Coronary artery (tissue), 2 donors: ENCODE measurements around the gene SYNGR2.

Experiments
- DNase-seq: peaks from one replicate; pipeline ENCODE4 v3.0.0-alpha.2; 2017; ENCODE audit warnings: low spot score
- H3K27ac ChIP-seq, 2 donors: fragments of 200-600 bp; sonication (generic); one replicate each; pipeline ENCODE4 v1.5.1; 2016 to 2019
- H3K4me3 ChIP-seq: fragments of 200-600 bp; sonication (generic); 2 replicates; pipeline ENCODE4 v1.5.1; 2016; ENCODE audit warnings: mild to moderate bottlenecking, moderate library complexity
- TF ChIP-seq, protein P1 (sequence below): fragments of 200-600 bp; sonication (generic); IDR thresholded peaks from one replicate; pipeline ENCODE4 v1.5.1; 2019; ENCODE audit warnings: antibody characterized with exemption

SYNGR2 gene

DNA sequence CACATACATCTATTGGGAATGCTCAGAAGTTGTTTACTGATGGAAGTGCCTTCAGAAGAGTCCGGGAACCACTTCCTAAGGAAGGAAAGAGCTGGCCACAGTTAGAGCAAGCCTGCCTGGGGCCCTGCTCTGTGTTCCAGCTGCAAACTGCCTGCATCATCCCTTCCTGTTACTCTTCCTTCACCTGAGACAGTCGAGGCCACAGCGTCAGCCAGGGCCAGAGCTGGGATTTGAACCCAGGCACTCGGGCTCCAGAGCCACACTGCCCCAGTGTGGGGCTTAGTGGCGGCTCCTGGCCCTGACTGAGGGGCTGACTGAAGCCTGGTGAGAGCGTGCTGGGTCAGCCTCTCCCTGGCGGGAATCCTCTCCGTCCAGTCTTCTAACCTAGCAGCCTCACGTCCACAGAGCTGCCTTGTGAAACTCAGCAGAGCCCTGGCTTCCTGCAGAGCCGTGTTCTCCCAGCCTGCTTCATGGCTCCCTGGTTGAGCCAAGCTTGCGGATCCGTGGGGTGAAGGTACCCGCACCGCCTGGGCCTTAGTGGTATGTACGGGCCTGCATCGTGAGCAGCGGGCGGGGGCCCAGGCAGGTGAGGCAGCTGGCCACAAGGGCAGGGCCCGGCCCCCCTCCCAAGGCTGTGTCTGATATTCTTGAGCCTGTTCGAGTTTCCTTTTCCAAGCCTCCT is 26.8 kb upstream of the SYNGR2 start:
- Histone ChIP-seq H3K4me3 (no peak overlapping the region), H3K27ac (no peak overlapping the region)
- DNase-seq, result peak; percentile 69
- TF ChIP-seq, protein P1, sequence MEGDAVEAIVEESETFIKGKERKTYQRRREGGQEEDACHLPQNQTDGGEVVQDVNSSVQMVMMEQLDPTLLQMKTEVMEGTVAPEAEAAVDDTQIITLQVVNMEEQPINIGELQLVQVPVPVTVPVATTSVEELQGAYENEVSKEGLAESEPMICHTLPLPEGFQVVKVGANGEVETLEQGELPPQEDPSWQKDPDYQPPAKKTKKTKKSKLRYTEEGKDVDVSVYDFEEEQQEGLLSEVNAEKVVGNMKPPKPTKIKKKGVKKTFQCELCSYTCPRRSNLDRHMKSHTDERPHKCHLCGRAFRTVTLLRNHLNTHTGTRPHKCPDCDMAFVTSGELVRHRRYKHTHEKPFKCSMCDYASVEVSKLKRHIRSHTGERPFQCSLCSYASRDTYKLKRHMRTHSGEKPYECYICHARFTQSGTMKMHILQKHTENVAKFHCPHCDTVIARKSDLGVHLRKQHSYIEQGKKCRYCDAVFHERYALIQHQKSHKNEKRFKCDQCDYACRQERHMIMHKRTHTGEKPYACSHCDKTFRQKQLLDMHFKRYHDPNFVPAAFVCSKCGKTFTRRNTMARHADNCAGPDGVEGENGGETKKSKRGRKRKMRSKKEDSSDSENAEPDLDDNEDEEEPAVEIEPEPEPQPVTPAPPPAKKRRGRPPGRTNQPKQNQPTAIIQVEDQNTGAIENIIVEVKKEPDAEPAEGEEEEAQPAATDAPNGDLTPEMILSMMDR, result no peak

DNA sequence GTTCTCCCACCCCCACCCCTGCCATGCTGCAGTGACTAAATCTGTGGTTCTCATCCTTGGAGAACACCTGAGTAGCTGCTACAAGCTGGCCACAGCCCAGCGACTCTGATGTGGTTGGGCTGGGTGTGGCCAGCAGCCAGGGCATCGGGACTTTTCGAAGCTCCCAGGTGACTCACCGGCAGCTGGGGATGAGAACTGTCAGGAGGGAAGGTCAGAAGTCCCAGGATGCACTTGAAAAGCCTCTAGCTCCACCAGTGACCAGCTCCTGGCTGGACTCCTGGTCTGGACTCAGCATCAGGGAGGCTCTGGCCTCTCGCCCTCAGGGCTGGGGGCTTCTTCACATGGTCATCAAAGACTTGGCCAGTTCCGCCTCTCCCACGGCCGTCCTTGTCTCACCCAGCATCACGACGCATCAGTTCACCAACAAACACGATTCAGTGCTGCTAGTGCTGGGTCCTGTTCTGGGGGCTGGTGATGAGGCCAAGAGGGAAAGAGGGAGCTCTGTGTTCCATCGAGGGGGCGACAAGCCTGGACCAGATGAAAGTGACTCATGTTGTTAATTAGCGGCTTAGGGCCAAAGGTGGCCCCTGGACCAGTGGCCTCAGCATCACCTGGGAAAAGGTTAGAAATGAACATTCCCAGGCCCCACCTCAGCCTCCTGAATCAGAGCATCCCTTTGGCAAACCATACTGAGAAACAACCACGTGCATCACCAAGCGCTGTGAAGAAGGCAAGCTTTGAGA is 26.1 kb upstream of the SYNGR2 start:
- no peak overlapping the region for H3K27ac ChIP-seq
- TF ChIP-seq, protein P1, result no peak
- peak; percentile 62 for DNase-seq
- no peak overlapping the region for H3K4me3 ChIP-seq

DNA sequence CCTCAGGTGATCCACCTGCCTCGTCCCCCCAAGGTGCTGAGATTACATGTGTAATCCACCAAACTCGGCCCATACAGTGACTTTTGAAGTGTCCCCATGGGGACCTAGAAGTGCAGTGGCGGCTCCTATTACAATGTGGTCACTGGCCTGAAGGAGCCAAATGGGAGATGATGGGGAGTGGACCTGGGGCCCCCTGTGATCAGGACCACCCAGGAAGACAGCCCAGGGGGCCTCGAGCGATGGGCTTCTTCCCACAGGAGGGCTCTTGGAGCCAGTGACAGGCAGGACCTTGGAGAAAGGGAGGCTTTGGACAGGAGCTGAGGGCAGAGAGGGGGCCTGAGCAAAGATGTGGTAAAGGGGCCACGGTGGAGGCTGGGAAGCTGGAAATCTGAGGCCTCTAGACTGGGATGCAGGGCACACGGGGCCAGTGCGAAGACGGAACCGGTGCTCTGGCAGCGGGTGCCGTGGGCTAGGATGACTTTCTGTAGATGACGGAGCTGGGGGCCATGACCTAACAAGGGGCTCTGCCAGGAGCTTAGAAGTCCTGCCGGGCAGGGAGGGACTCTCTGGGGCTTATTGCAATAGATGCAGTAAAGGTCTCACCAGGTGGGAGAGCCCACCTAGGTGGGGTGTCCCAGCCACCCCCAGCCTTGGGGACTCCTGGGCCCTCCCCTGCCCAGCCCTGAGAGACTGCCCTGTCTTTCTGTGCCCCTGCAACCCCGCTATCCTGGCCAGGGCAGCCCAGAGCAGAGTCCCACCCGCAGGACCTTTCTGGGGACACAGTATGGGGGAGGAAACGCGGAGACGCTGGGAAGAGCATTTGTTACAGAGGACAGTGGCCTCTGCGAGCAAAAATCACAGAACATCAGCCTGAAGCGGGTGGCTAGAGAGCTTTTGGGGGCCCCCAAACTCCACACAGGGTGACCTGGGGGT is 24.9 kb upstream of the SYNGR2 start:
- Histone ChIP-seq H3K4me3 (no peak overlapping the region), H3K27ac (peak overlapping the region in 1 of 2 donors; percentile 83)
- DNase-seq, result no peak
- TF ChIP-seq, protein P1, result no peak

DNA sequence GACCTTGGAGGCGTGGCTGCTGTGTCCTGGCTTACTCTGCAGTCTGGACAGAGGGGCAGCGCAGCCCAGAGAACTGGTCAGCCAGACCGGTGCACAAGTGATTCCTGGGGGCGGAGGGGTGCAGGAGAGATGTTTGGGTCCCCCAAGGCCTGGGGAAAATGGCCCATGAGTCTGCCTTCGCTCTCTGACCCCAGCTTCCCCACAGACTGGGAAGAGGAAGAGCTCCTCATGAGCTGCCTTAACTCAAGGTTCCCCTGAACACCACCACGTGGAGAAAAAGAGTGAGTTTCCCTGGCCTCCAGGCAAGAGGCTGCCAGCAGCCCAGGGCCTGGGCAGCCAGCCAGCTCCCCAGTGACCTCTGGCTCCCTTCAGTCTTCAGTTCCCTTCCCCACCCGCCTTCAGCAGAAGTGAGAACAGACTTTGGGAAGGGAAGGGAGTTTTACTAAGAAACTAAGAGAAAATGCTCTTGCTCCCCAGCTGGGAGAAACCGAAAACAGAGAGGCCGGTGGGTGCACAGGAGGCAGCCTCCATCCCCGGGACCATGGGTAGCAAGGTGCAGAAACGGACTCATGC is 24.1 kb upstream of the SYNGR2 start:
- DNase-seq, result peak; percentile 81
- Histone ChIP-seq H3K4me3 (peak overlapping the region; percentile 38), H3K27ac (peak overlapping the region in 1 of 2 donors; percentile 83)
- TF ChIP-seq, protein P1, result no peak

DNA sequence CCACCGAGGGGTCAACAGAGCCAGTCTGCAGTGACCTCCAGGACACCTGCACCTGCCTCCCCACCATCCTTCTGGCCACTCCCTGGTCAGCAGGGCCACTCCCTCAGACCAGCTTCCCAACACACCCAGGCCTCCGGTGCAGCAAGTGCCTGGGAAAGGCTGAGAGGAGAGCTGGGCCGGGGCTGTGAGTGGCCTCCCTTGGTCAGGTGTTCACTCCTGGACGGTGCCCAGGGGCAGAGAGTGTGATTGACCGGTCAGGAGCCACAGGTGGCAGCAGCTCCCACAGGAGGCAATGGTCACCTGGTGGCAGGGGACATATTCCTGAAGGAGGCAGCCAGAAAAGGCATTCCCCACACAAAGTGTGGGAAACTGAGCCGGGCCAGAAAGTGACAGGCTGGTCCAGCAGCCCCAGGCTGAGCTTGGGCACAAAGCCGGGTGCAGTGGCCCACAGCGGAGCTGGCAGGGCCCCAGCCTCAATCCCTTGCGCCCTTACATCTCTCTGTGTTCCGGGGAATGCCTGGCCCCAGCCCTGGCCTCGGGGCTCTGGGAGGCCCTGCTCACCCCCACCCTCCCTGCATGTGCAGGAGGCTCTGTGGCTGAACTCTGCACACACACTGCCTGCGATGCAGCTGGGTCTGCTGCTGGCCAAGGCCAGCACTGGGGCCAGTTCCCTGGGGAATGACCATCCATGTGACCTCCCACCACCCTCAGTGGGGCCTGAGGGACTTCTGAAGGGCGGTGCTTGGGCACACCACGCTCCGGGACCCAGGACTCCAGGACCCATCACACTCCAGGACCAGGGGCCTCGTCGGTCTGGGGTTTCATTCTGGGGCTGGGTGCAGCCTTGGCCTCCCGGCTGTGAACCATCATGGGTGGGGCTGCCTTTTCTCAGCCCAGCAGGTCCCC is 23.4 kb upstream of the SYNGR2 start:
- H3K27ac ChIP-seq, result peak overlapping the region in 1 of 2 donors; percentile 83
- TF ChIP-seq, protein P1, result no peak
- H3K4me3 ChIP-seq, result peak overlapping the region; percentile 38
- peak; percentile 70 for DNase-seq

DNA sequence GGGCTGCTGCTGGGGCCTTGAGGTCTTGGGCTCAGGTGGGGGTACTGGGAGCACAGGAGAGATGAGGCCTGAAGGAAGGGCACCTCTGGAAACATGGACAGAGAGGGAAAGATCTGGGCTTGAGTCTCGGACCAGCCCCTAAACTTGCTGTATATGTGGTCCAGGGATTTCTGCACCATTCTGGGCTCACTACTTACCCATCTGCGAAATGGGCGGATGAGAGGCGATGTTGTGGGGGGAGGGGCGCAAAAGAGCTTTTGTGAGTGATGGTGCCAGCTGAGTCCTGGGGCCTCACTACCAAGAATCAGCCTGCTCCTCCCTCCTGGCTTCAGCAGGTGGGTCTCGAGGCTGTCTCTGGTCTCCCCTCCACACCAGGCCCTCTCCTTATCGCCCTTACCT is 21.9 kb upstream of the SYNGR2 start:
- H3K27ac ChIP-seq, result no peak overlapping the region
- no peak for DNase-seq
- TF ChIP-seq, protein P1, result no peak
- H3K4me3 ChIP-seq, result no peak overlapping the region
